Stimulated activated CD4-positive, alpha-beta T cell treated with anti-CD3 and anti-CD28 coated beads, Interleukin-15, amount 100 ng/mL, for 24 hours (primary cell): ENCODE data around the gene TMEM132D.

Experiments
- DNase-seq: peaks from one replicate; pipeline ENCODE4 v3.0.0-alpha.2; 2020

Gene TMEM132D

DNA sequence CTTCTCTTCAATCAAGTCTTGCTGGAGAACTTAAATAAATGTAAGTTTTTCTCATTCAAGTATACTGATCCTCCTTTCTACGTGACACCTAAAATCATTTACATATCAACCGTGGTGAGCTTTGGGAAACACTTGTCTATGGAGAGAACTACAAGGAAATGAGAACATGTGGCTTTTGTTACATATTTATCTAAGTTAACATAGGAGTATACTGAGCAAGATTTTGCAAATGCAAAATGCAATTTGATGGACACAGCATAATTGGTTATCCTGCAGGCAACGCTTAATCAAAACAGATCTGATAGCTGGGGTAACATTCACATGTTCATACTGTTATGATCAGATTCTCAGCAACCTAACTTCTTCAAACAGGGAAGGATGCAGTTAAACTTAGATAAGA lies 376.3 kb downstream of the TMEM132D start:
- no peak for DNase-seq

DNA sequence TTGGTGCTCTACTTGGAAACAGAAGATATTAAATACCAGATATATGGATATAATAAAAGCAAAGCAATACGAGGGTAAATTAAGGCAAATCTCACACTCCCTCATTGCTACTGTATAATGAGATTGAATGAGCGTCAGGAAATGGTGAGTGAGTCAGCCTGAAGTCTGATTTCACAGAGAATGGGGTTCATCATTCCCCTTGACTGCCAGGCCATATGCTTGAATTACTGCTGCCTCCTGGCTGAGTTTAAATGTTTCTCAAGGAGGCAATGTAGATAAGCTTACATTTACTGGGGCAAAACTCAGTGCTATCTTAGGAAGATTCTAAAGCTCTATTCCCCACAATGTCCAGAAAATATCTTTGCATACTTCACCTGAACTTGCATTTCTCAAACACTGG lies 380.2 kb downstream of the TMEM132D start:
- no peak for DNase-seq

DNA sequence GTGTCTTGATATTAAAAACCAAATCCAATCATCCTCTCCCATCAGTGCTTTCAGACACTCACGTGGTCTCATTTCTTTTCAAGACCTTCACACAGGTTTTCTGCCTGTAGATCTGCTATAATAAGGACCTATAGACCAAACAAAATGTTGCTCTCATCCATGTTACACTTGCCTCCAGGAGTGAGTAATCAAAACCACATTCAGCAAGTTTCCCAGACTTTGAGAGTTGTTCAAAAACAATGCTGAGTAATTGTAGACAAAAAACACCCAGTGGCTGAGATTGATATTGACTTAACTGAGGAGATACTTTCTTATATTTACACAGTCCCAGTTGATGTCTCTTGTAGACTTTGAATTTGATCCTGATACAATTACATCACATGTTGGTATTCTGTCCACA lies 383.1 kb downstream of the TMEM132D start:
- no peak for DNase-seq

DNA sequence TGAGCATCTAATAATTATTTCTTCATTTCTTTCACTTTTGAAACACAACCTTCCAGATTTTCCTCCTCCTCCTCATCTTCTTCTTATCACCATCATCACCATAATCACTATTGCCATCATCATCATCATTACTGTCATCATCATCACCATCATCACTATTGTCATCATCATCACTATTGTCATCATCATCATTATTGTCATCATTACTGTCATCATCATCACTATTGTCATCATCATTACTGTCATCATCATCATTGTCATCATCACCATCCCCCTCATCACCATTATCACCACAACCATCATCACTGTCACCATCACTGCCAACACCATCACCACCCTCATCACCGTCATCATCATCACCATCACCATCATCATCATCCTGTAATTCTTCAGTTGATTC lies 400.0 kb downstream of the TMEM132D start:
- DNase-seq = no peak

DNA sequence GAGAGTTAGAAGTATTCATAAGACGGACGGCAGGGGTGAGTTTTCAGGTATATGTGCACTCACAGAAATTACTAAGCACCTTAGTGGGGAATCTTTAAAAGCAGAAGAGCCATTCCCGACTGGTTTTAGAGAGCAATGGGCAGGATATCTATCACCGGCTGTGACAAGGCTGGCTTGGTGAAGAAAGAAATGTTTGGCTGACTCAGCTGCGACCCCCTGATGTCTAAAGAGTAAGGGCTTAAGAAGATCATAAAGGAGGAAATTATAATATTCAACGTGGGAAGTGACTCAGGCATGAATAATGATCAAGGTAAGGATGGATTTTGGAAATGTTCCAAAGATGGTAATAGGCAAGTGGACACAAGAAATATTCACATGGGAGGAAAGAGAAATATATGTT lies 407.6 kb downstream of the TMEM132D start:
- DNase-seq = no peak

DNA sequence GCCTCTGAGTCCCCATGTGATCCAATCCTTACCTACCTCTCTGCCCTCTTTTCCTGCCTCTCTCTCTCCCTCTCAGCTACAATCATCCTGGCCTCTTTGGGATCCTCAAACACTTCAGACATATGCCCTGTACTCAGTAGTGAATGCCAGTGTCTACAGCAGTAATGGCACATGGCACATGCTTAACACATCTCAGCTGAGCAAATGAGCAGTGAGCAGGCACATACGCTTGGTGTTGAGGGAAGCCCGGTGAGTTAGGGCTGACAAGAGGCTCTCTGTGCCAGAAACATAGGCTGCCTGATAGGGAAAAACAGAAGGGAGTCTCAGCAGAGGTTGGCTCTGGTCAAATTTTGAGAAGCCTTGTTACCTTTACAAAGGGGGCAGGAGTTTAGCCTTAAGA lies 409.1 kb downstream of the TMEM132D start:
- DNase-seq = no peak

DNA sequence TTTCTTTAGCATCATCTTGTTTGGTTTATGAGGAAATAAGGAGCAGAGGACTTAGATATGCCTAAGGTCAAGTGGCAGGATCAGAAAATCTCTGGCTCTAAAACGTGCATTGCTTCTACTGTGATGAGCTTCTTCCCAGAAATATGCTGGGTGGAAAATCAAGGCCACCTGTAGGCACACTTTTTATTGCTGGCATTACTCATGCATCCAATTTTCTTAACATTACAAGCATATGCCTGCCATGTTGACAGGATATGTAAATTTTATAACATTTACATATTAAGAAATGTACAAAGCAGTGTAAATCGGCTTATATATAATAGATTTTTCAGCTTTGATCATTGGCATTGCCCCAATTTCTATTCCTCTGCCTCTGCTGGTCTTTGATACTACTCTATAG lies 409.6 kb downstream of the TMEM132D start:
- no peak for DNase-seq

DNA sequence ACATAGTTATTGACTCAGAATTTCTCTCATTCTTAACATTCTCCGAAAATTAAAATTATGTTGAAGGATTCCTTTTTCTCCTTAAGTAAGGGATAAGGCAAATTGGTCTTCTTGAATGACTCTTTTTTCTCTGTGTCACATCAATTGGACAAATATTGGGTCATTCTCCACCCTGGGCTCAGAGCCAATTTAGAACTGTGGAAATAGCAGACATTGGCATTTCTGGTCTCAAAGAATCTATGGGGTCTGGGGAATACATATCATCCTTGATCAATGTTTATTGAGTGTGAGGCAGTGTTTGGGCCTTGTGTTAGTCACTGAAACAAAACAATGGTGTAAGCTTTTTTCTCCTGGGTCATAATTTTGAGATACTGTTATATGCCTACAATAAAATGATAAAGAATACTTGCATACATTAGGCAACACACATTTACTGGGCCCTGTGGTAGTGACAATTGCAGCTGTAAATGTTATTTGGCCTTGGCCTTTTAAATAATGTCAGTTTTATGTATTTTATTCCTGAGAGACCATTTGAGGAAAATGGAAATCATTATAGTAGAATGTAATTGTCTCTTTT lies 414.6 kb downstream of the TMEM132D start:
- no peak for DNase-seq

DNA sequence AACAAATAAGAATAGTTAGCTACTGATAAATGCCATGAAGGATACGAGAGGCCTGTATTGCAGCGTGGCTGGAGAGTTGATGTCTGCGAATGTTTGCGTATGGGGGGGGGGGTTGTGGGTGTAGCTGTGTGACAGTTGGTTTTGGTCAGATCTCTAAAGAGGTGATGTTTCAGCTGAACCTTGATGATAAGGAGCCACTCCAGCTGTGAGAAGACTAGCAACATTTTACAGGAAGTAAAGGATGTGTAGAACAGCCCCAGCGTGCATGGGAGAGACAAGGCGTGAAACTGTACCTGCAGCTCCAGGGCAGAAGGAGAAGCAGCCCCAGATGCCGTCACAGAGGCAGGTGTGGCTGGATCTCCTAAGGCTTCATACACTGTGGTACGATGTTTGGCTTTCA lies 416.9 kb downstream of the TMEM132D start:
- DNase-seq = no peak

DNA sequence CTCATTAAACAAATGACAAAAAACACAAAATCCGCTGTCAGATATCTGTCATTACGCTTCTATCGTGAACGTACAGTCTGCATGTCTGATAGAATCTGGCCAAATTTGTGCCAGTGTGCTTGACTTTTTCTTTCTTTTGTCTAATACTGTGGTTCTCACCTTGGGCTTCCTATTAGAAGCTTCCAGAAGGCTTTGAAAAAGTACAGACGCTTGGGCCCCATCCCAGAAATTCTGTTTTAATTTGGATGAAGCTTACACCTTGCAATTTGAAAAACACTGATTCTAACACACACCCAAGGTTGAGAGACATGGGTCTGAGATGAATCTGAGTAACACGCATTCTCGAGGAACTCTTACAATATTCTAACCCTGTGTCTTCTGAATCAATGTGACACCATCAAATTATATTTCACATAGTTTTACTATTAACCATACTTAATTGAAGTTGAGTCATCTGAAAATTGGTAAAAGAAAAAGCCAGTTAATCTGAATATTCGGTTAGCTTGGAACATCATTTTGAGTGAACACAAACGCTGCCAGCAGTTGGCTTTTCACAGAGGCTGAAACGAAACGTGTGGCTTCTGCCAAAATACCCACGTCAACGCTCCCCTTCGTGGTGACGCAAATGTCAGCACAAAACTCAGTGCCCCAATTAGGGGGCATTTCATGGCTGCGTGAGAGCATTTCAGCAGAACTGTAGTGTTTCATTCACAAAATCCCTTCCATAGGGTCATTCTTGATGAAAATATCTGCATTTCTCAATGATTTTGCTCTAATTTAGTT lies 420.5 kb downstream of the TMEM132D start:
- DNase-seq = no peak

DNA sequence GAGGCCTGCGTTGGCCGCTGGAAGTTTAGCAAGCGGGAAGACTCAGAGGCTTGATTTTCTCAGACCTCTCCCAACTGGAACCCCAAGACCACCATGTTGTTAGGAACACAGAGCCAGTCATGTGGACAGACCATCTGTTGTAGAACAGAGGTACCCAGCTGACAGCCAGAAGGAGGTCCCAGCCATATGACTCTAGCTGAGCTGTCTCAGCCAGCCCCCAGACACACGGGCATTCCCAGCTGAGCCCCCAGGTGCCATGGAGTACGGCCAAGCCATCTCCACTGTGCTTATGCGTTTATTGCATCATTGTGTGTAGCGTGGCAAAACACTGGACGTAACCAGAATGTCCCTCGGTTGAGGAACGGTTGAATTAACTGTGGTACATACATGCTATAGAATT lies 421.9 kb downstream of the TMEM132D start:
- DNase-seq = no peak

DNA sequence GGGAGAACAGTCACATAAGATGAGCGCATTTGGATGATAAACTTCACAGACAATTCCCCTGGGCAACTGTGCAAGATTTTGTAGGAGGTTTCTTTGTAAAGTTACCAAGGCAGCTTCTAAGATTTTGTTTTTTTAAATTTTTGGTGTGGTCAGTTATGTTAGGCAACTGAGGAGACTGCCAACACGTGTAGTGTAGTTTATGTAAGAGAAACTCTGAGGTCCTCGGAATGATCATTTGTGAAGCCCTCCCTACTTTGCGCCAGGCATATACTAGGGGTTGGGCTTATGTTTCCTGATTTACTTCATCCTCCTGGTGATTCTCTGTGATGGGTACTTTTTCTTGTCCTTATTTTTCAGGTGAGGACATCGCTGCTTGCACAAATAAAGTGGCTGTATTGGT lies 433.6 kb downstream of the TMEM132D start:
- no peak for DNase-seq

DNA sequence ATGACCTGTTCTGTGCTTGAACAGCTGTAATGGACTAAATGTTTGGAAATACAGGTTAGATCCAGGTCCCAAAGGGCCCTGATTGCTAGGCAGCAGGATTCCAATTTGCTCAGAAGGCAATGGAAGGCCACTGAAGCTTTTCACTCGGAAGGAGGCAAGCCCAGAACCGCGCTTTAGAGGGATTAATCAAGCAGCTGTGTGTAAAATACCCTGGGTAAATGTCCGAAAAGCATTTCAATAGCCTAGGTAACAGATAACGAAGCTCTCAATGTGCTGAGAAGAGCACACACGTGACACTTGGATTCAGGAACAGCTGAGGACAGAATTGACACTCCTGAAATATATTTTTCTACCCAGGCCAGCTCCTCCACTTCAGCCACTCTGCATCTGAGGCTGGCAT lies 436.1 kb downstream of the TMEM132D start:
- DNase-seq = no peak

DNA sequence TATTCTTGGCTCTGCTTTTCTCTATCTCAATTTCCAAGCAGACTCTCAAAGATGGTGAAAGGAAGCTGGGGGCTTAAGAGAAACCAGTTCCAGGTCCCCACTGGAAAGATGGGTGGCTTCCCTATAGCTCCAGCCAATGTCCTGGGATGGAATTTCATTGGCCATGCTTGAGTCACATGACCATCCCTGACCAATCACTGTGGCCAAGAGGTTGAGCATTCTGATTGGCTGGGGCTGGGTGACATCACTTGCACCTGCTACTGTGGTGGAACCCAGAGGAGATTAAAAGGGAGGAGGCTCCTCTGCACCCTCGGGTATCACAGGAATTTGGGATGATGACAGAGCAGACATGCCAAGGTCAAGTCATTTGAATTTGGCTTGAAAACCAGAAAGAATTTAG lies 436.5 kb downstream of the TMEM132D start:
- no peak for DNase-seq

DNA sequence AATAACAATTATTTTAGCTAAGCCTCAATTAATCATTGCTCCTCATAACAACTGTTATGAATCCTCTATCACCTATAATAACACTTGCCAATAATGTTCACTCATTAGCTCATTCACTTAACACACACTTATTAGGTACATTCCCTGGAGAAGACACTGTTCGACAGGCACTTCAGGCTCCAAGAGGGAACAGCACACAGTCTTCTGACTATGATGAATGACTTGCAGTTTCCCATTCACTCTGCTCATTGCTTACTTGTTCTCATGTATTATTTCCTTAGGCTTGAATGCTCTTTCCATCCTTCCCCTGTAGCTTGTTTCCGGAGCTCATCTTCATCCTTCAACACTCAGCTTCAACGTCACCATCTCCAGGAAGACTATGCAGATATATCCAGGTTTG lies 437.3 kb downstream of the TMEM132D start:
- DNase-seq = no peak

DNA sequence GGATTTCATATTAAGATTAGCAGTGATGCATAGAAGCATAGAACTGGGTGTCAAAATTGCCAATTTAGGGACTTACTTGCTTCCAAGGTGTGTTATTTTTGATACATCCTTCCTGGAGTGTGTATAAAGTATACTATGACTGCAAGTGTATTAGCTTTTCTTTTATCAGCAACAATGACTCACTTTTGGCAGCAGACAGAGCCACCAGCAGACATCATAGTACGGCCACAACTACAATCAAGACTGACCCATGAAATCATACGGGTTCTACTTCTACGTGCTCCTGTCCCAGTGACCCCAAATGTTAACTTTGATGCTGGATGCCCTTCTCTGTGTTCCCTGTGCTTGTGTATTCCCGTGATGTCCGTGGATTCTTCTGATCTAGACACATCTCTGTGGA lies 443.9 kb downstream of the TMEM132D start:
- DNase-seq = no peak

DNA sequence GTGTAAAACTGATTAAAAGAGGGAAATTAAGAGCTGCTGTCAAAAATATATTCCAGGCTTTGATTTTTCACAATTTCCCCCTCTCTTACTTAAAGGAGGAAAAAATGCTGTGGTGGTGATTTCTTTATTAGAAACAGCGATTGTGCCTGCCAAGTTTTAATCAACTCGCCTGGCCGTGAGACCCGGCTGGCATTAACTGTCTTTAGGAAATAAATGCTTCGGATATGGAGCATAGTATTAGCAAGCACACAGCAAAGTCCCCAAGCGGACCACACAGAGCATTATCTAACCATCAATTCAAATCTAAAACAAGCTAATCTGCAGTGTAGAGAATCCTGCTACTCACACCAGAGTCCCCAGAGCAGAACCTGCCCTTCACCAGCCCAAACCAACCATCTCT lies 457.1 kb downstream of the TMEM132D start:
- no peak for DNase-seq

DNA sequence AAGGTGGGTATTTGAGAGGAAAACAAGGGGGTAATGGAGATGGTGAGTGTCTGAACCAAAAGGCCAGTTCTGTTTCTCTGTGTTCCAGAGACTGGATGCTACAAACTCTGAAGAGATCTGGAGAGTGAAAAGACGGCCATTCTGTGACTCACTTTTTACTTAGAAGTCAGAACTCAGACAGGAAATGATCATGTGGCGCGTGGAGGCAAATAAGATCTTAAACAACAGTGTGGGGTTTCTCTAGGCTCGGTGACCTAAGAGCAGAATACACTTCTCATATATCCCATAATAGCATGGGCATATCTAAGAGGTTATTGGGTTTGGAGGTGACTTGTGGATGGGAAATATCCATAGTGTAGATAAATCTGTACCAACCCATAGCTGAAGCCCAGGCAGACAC lies 463.5 kb downstream of the TMEM132D start:
- no peak for DNase-seq

DNA sequence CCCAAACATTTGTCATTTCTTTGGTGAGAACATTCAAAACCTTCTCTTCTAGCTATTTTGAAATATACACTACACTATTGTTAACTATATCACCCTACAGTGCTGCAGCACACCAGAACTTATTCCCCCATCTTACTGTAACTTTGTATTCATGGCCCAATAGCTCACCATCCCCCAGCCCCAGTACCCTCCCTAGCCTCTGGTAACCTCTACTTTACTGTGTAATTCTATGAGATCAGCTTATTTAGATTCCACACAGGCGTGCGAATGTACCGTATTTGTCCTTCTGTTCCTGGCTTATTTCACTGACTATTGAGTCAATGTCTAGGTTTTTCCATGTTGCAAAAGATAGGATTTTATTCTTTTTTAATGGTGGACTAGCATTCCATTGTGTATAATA lies 469.0 kb downstream of the TMEM132D start:
- no peak for DNase-seq

DNA sequence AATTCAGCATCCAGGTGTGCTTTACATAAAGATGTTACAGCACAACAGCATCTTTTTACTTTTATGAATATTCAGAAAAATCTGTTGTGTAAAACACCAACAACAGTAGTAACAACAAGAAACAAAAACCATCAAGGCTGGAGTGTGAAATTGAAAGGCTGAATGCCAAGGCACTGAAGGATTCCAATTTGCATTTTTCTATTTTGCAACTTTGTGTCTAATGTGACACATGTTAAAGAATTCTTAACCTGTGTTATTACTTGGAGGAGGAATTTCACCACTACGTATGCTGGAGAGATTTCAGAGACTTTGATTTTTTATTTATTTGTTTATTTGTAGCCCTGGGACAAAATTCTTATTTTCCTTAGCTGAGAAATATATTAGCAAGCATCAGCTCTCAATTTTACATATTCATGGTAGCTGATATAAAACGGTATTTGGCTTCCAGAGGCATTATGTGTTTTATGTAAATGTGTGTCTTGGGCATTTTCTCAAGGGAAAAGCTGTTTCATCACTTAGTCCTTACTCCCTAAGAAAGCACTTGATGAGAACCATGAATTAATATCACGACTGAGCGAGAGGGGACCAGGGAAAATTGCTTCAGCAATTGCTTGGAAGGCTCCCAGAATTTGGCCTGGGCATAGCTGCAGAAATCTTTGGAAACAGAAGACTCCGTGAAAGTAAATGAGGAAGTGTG lies 475.4 kb downstream of the TMEM132D start:
- DNase-seq = no peak

DNA sequence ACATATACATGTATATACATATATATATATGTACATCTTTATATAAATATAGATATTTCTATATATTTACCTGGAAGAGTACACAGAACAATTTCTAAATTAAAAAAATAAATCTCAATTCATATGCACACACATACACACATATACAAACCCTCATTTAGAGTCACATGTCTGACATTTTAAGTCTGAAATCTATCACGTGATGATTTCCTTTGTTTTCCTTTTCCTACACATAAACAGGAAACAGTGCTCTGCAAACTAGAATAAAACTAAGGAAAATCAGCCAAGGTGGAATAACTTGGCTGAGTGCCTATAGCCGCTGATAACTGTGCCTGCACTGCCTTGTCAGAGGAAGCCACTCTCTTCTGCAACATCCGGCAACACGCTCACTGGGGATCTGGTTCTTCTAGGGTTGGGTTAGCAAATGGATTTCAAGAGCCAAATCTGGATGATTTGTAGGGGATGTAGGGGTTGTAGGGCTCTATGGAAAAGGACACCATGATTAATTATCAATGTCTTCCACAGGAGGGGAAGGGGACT lies 480.7 kb downstream of the TMEM132D start:
- DNase-seq = no peak

DNA sequence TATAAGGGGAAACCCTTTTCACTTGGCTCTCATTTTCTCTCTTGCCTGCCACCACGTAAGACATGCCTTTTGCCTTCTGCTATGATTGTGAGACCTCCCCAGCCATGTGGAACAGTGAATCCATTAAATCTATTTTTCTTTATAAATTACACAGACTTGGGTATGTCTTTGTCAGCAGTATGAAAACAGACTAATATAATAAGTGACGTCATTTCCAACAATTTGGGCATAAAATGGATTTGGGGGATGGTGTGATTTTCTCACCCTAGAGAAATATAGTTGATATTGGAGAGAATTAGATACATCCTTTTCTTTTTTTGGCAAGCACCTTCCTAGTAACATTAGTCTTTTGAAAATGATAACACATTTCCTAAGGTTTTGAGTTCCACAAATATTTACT lies 490.5 kb downstream of the TMEM132D start:
- no peak for DNase-seq

DNA sequence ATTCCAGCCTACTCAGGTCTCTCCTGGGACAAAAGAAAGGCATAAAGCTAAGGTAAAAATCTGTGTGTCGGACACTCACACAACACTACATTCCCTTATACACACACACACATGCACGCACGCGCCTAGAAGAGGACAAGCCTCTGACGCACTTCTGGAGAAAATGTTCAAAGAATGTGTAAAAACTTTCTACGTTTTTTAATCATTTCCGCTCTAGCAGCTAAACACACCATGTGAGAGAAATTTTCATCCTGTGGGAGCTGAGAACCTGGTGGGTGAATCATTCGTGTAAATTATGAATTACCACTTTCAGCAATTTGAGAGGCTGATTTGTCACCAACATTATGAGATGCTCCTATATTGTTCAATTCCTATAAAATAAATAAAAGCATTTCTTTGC lies 494.5 kb downstream of the TMEM132D start:
- no peak for DNase-seq

DNA sequence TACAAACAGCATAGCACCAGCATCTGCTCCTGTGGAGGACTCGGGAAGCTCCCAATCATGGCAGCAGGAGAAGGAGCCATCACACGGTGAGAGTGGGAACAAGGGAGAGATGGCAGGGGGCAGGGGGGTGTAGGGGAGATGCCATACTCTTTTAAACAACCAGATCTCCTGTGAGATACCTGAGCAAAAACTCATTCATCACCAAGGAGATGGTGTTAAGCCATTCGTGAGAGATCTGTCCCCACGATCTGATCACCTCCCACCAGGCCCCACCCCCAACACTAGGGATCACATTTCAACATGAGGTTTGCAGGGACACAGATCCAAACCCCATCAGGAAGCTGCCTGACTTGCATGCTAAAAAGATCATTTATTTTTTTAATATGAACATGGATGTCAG lies 499.3 kb downstream of the TMEM132D start:
- no peak for DNase-seq
